SK-N-SH (cell line): ENCODE data around the gene ABHD16B. TPM values are rescaled to one million over a fixed set of nuclear protein-coding genes. Genes with fewer than 3 reads are reported as not detected.

Experiments
- CTCF ChIA-PET: fragments of 300-600, 350-600 bp; formaldehyde crosslinking; extraction: SDS; loops from one replicate; lab custom pipeline; 2021; lab: Yijun Ruan, JAX
- POLR2A ChIA-PET: fragments of 350-600 bp; sonication (Branson Sonifier 250); formaldehyde crosslinking; extraction: SDS; loops from one replicate; lab custom pipeline; 2020; ENCODE audit warnings: antibody characterized with exemption, inconsistent platforms; lab: Yijun Ruan, JAX
- DNase-seq: peaks from one replicate; pipeline ENCODE4 v3.0.0; 2012
- H2AFZ ChIP-seq: fragments of 200-600 bp; sonication (generic); 2 replicates; pipeline ENCODE4 v1.8.1; 2016; ENCODE audit warnings: antibody characterized with exemption, mild to moderate bottlenecking, low read depth
- H3F3A ChIP-seq: fragments of 200-600 bp; sonication (generic); replicated peaks from 2 replicates; pipeline ENCODE3; 2016; ENCODE audit warnings: antibody characterized with exemption, mild to moderate bottlenecking; ENCODE audit not compliant: insufficient read depth
- H3K27ac ChIP-seq, 2 experiments: fragments of 200-500 bp in 1 of 2; fragments of 200-600 bp in 1 of 2; sonication (Bioruptor generic) in 1 of 2; sonication (generic), shearing (Covaris generic) in 1 of 2; 2 replicates each; pipeline versions ENCODE4 v1.5.1 to v1.6.1; 2014 to 2016; ENCODE audit warnings: low read depth in 2 of 2, inconsistent platforms in 1 of 2, low read length in 1 of 2, mild to moderate bottlenecking in 1 of 2, mixed read lengths in 1 of 2
- H3K27me3 ChIP-seq: fragments of 200-600 bp; sonication (generic), shearing (Covaris generic); 2 replicates; pipeline ENCODE4 v1.6.1; 2016; ENCODE audit warnings: mixed run types; ENCODE audit not compliant: insufficient read depth
- H3K36me3 ChIP-seq, 2 experiments: fragments of 200-500 bp in 1 of 2; fragments of 200-600 bp in 1 of 2; sonication (Bioruptor generic) in 1 of 2; sonication (generic) in 1 of 2; replicated peaks in 1 of 2; 2 replicates each; pipeline versions ENCODE3 to v1.5.1; 2014 to 2016; ENCODE audit warnings: low read length in 1 of 2, mild to moderate bottlenecking in 1 of 2; ENCODE audit not compliant: insufficient read depth in 2 of 2, control insufficient read depth in 1 of 2
- H3K4me1 ChIP-seq, 2 experiments: fragments of 200-500 bp in 1 of 2; fragments of 200-600 bp in 1 of 2; sonication (Bioruptor generic) in 1 of 2; sonication (generic), shearing (Covaris generic) in 1 of 2; 2 replicates each; pipeline versions ENCODE4 v1.5.1 to v1.6.1; 2014 to 2016; ENCODE audit warnings: low read depth in 1 of 2, low read length in 1 of 2, mixed run types in 1 of 2; ENCODE audit not compliant: insufficient read depth in 2 of 2, control insufficient read depth in 1 of 2
- H3K4me2 ChIP-seq: fragments of 200-600 bp; sonication (generic), shearing (Covaris generic); 2 replicates; pipeline ENCODE4 v1.6.1; 2017; ENCODE audit warnings: mixed run types
- H3K4me3 ChIP-seq, 2 experiments: fragments of 200-500 bp in 1 of 2; fragments of 200-600 bp in 1 of 2; sonication (Bioruptor generic) in 1 of 2; sonication (generic), shearing (Covaris generic) in 1 of 2; 2 replicates each; pipeline versions ENCODE4 v1.5.1 to v1.8.1; 2014 to 2016; ENCODE audit warnings: low read depth in 2 of 2, inconsistent platforms in 1 of 2, low read length in 1 of 2, mild to moderate bottlenecking in 1 of 2, mixed read lengths in 1 of 2, moderate library complexity in 1 of 2
- H3K79me2 ChIP-seq: fragments of 200-600 bp; sonication (generic); 2 replicates; pipeline ENCODE4 v1.8.1; 2017; ENCODE audit warnings: mild to moderate bottlenecking; ENCODE audit not compliant: insufficient read depth
- H3K9ac ChIP-seq: fragments of 200-600 bp; sonication (generic); 2 replicates; pipeline ENCODE4 v1.6.1; 2017; ENCODE audit warnings: mixed run types
- H3K9me2 ChIP-seq: fragments of 200-600 bp; sonication (generic); 2 replicates; pipeline ENCODE4 v1.6.1; 2017; ENCODE audit warnings: mixed run types
- H3K9me3 ChIP-seq: fragments of 200-600 bp; sonication (generic); 2 replicates; pipeline ENCODE4 v1.6.1; 2017; ENCODE audit warnings: mixed run types, mild to moderate bottlenecking, moderate library complexity
- H4K20me1 ChIP-seq: fragments of 200-600 bp; sonication (generic); 2 replicates; pipeline ENCODE4 v1.6.1; 2017; ENCODE audit warnings: mild to moderate bottlenecking, mixed run types; ENCODE audit not compliant: insufficient read depth
- CTCF ChIP-seq: fragments of 200-600 bp; sonication (generic); IDR thresholded peaks from 2 replicates; pipeline ENCODE4 v1.6.1; 2017; ENCODE audit warnings: antibody characterized with exemption, mild to moderate bottlenecking, moderate library complexity
- FOSL2 ChIP-seq: IDR thresholded peaks from 2 replicates; pipeline ENCODE4 v1.4.0; 2012; ENCODE audit warnings: low read depth, mild to moderate bottlenecking, moderate library complexity, borderline replicate concordance
- GABPA ChIP-seq: IDR thresholded peaks from 2 replicates; pipeline ENCODE4 v1.4.0; 2012; ENCODE audit warnings: low read depth, mild to moderate bottlenecking
- JUND ChIP-seq: IDR thresholded peaks from 2 replicates; pipeline ENCODE4 v1.4.0; 2012
- MXI1 ChIP-seq: IDR thresholded peaks from 2 replicates; pipeline ENCODE4 v1.6.1; 2012; ENCODE audit warnings: mild to moderate bottlenecking, low read depth, low read length, improper control_type of control experiment
- NFIC ChIP-seq: IDR thresholded peaks from 2 replicates; pipeline ENCODE4 v1.4.0; 2012; ENCODE audit warnings: borderline replicate concordance
- RFX5 ChIP-seq: IDR thresholded peaks from 2 replicates; pipeline ENCODE4 v1.6.1; 2012; ENCODE audit warnings: mild to moderate bottlenecking, improper control_type of control experiment, low read length
- SIN3A ChIP-seq: IDR thresholded peaks from 2 replicates; pipeline ENCODE4 v1.6.1; 2012; ENCODE audit warnings: low read depth, mild to moderate bottlenecking, low read length, moderate library complexity, borderline replicate concordance
- SMC3 ChIP-seq: IDR thresholded peaks from 2 replicates; pipeline ENCODE4 v1.6.1; 2012; ENCODE audit warnings: low read depth, low read length, improper control_type of control experiment
- TEAD4 ChIP-seq: IDR thresholded peaks from 2 replicates; pipeline ENCODE4 v1.4.0; 2012; ENCODE audit warnings: mild to moderate bottlenecking, borderline replicate concordance; ENCODE audit not compliant: insufficient read depth
- YY1 ChIP-seq: IDR thresholded peaks from 2 replicates; pipeline ENCODE4 v1.4.0; 2012; ENCODE audit warnings: low read depth, mild to moderate bottlenecking
- ZBTB33 ChIP-seq: IDR thresholded peaks from 2 replicates; pipeline ENCODE4 v1.4.0; 2012; ENCODE audit warnings: low read depth, borderline replicate concordance
- WGBS: methylation state at CpG from one replicate; pipeline ENCODE4 v1.1.6; 2017; ENCODE audit warnings: low lambda C conversion rate; 5-methylcytosine and 5-hydroxymethylcytosine counted together
- polyA plus RNA-seq, 3 experiments: library from polyadenylated mRNA; depleted of rRNA; stranded (reverse); fragments of >200 nt; gene quantifications; 2 replicates each; pipeline ENCODE4 v1.2.3, GENCODE V29; 2012

The ABHD16B gene
- polyA plus RNA-seq, 1 of the 3 experiments (the other 2 are of a cell fraction) = not detected

GRCh38 chr20:63828545-63828944 lies 32.8 kb upstream of the ABHD16B start:
- Histone ChIP-seq H3K79me2 (no peaks in the 10 kb centered on the region), H3K27ac (no peak overlapping the region), H3K27me3 (peaks cover 6% of the 10 kb centered on the region; the same call in 1 of the 2 replicates), H3K9ac (no peak overlapping the region), H3K4me3 (no peak overlapping the region), H2AFZ (no peak overlapping the region), H3K9me3 (no peaks in the 10 kb centered on the region), H3F3A (peaks cover 4% of the 10 kb centered on the region), H3K9me2 (no peaks in the 10 kb centered on the region), H4K20me1 (no peaks in the 10 kb centered on the region), H3K4me2 (no peak overlapping the region), H3K4me1 (peaks cover 0 to 4% of the 10 kb centered on the region in 2 experiments; a peak in 1 of 4 replicates), H3K36me3 (no peaks in the 10 kb centered on the region)
- TF ChIP-seq ZBTB33 = no peak
- TF ChIP-seq NFIC = no peak
- POLR2A ChIA-PET = no interaction called here
- no peak for DNase-seq
- CTCF ChIA-PET = no interaction called here
- 93% methylated on average over 7 of the region's 14 CpGs for WGBS

- no peaks in the 10 kb centered on the region for H3K79me2 ChIP-seq
- no peaks in the 10 kb centered on the region for H3K36me3 ChIP-seq
- no peaks in the 10 kb centered on the region for H3K9me2 ChIP-seq
- no peak overlapping the region for H3K4me3 ChIP-seq
- H3K9ac ChIP-seq = no peak overlapping the region
- WGBS = 85% methylated on average over 9 of the region's 10 CpGs
- H3K27me3 ChIP-seq = peaks cover 6% of the 10 kb centered on the region; the same call in 1 of the 2 replicates
- ChIA-PET POLR2A (no interaction called here), CTCF (interaction anchor here (1.5 kb wide), 1 partner anchor 18 kb away, joined by 3 read pairs; no protein-coding TSS in a partner anchor)
- no peaks in the 10 kb centered on the region for H4K20me1 ChIP-seq
- H3F3A ChIP-seq = peaks cover 4% of the 10 kb centered on the region
- no peaks in the 10 kb centered on the region for H3K9me3 ChIP-seq
- H2AFZ ChIP-seq = no peak overlapping the region
- H3K4me2 ChIP-seq = no peak overlapping the region
- no peak for DNase-seq
- TF ChIP-seq RFX5 (no peak), TEAD4 (no peak), JUND (no peak), FOSL2 (no peak), SMC3 (no peak), YY1 (no peak), CTCF (no peak), MXI1 (no peak), SIN3A (no peak), GABPA (no peak)
- peaks cover 0 to 7% of the 10 kb centered on the region in 2 experiments; a peak in 1 of 4 replicates for H3K4me1 ChIP-seq
- no peak overlapping the region for H3K27ac ChIP-seq
Observed at GRCh38 chr20:63828951-63829350, 32.3 kb upstream of the ABHD16B start.
